HEK293T (cell line): Measurements from ENCODE around the gene RARA.
"Not testable (repeated sequence)": the region's sequence is repeated elsewhere in the genome, so short reads cannot be mapped to it uniquely, and the experiment has no call there.

Experiments used
- CTCF ChIA-PET: fragments of 350-600 bp; formaldehyde crosslinking; extraction: SDS; loops from one replicate; lab custom pipeline; 2021; ENCODE audit warnings: antibody characterized with exemption, inconsistent platforms; lab: Yijun Ruan, JAX
- POLR2A ChIA-PET: fragments of 350-600 bp; formaldehyde crosslinking; extraction: SDS; loops from one replicate; lab custom pipeline; 2020; ENCODE audit warnings: antibody characterized with exemption, inconsistent platforms; lab: Yijun Ruan, JAX
- DNase-seq: peaks from one replicate; pipeline ENCODE4 v3.0.0; 2012; ENCODE audit warnings: mixed read lengths; ENCODE audit errors: extremely low spot score
- ARNT ChIP-seq: fragments of 450-650 bp; IDR thresholded peaks from 2 replicates; pipeline ENCODE4 v1.6.1; 2017; ENCODE audit warnings: mild to moderate bottlenecking
- BHLHE40 ChIP-seq: fragments of 450-650 bp; IDR thresholded peaks from 2 replicates; pipeline ENCODE4 v1.6.1; 2016; ENCODE audit warnings: mild to moderate bottlenecking, moderate library complexity, borderline replicate concordance
- CTBP1 ChIP-seq: fragments of 450-650 bp; IDR thresholded peaks from 2 replicates; pipeline ENCODE4 v1.6.1; 2016; ENCODE audit warnings: borderline replicate concordance
- ELF4 ChIP-seq: fragments of 450-650 bp; IDR thresholded peaks from 2 replicates; pipeline ENCODE4 v1.6.1; 2017; ENCODE audit warnings: antibody characterized with exemption
- FOXA1 ChIP-seq: fragments of 450-650 bp; IDR thresholded peaks from 2 replicates; pipeline ENCODE4 v1.6.1; 2016; ENCODE audit warnings: mild to moderate bottlenecking
- FOXK2 ChIP-seq: fragments of 450-650 bp; IDR thresholded peaks from 2 replicates; pipeline ENCODE4 v1.6.1; 2016; ENCODE audit warnings: mild to moderate bottlenecking
- FOXM1 ChIP-seq: fragments of 450-650 bp; IDR thresholded peaks from 2 replicates; pipeline ENCODE4 v1.6.1; 2017; ENCODE audit warnings: mild to moderate bottlenecking, borderline replicate concordance
- HDGF ChIP-seq: fragments of 450-650 bp; IDR thresholded peaks from 2 replicates; pipeline ENCODE4 v1.6.1; 2017; ENCODE audit warnings: antibody characterized with exemption, borderline replicate concordance
- L3MBTL2 ChIP-seq: fragments of 450-650 bp; conservative IDR thresholded peaks from 2 replicates; pipeline ENCODE4 v1.6.1; 2016; ENCODE audit warnings: mild to moderate bottlenecking
- LEF1 ChIP-seq: fragments of 450-650 bp; IDR thresholded peaks from 2 replicates; pipeline ENCODE4 v1.6.1; 2017; ENCODE audit warnings: mild to moderate bottlenecking, borderline replicate concordance
- NFRKB ChIP-seq: fragments of 450-650 bp; IDR thresholded peaks from 2 replicates; pipeline ENCODE4 v1.6.1; 2016; ENCODE audit warnings: mild to moderate bottlenecking, moderate library complexity
- PKNOX1 ChIP-seq: fragments of 450-650 bp; IDR thresholded peaks from 2 replicates; pipeline ENCODE4 v1.6.1; 2016
- SP1 ChIP-seq: fragments of 450-650 bp; IDR thresholded peaks from 2 replicates; pipeline ENCODE4 v1.6.1; 2017
- SUZ12 ChIP-seq: fragments of 450-650 bp; IDR thresholded peaks from 2 replicates; pipeline ENCODE4 v1.6.1; 2016; ENCODE audit warnings: mild to moderate bottlenecking
- TARDBP ChIP-seq: fragments of 450-650 bp; IDR thresholded peaks from 2 replicates; pipeline ENCODE4 v1.6.1; 2016
- ZNF384 ChIP-seq: fragments of 450-650 bp; IDR thresholded peaks from 2 replicates; pipeline ENCODE4 v1.6.1; 2016

The RARA gene

GRCh38 chr17:40374821-40375498 lies 66.0 kb downstream of the RARA start:
- POLR2A ChIA-PET = interaction anchor here (1.3 to 2.4 kb wide), 2 partner anchors 13 to 43 kb away, joined by 8 read pairs; partner anchors contain the start of gene TOP2A
- TF ChIP-seq SUZ12 = no peak
- no peak for TF ChIP-seq NFRKB
- no peak for TF ChIP-seq HDGF
- no peak for TF ChIP-seq BHLHE40
- TF ChIP-seq FOXA1 = no peak
- TF ChIP-seq TARDBP = no peak
- no peak for TF ChIP-seq LEF1
- 0 out of 2 replicates have a peak, but pooled peaks have one; percentile 36 for TF ChIP-seq PKNOX1
- CTCF ChIA-PET = interaction anchor here (0.6 to 0.8 kb wide), 2 partner anchors 101 to 185 kb away, joined by 3 to 6 read pairs; no protein-coding TSS in a partner anchor
- DNase-seq = no peak

- ChIA-PET CTCF (interaction anchor here (0.7 kb wide), 1 partner anchor 160 kb away, joined by 3 read pairs; no protein-coding TSS in a partner anchor), POLR2A (interaction anchor here (1.3 to 2.4 kb wide), 2 partner anchors 13 to 42 kb away, joined by 8 read pairs; partner anchors contain the start of gene TOP2A)
- not testable (repeated sequence) for DNase-seq
These were observed 66.8 kb downstream of the RARA start for GRCh38 chr17:40375786-40376185.

GRCh38 chr17:40376541-40376940 lies 67.6 kb downstream of the RARA start:
- CTCF ChIA-PET = interaction anchor here (0.7 to 0.8 kb wide), 2 partner anchors 157 to 160 kb away, joined by 3 read pairs; no protein-coding TSS in a partner anchor
- POLR2A ChIA-PET = interaction anchor here (0.9 to 2.4 kb wide), 2 partner anchors 14 to 41 kb away, joined by 3 to 8 read pairs; partner anchors contain the start of gene TOP2A
- DNase-seq = not testable (repeated sequence)

- ChIA-PET CTCF (no interaction called here), POLR2A (no interaction called here)
- DNase-seq = no peak
- no peak for TF ChIP-seq SP1
- no peak for TF ChIP-seq L3MBTL2
- TF ChIP-seq NFRKB = no peak
- TF ChIP-seq PKNOX1 = no peak
- TF ChIP-seq FOXM1 = no peak
- TF ChIP-seq SUZ12 = no peak
- TF ChIP-seq HDGF = no peak
- TF ChIP-seq BHLHE40 = no peak
- TF ChIP-seq FOXA1 = no peak
These were observed 68.9 kb downstream of the RARA start for GRCh38 chr17:40377832-40378231.

- POLR2A ChIA-PET = no interaction called here
- DNase-seq = no peak
- CTCF ChIA-PET = no interaction called here
- no peak for TF ChIP-seq FOXK2
- TF ChIP-seq HDGF = no peak
- no peak for TF ChIP-seq SP1
- TF ChIP-seq PKNOX1 = no peak
- TF ChIP-seq ARNT = no peak
- TF ChIP-seq FOXA1 = no peak
- no peak for TF ChIP-seq CTBP1
- no peak for TF ChIP-seq ZNF384
- no peak for TF ChIP-seq LEF1
- no peak for TF ChIP-seq ELF4
- TF ChIP-seq BHLHE40 = no peak
- TF ChIP-seq TARDBP = no peak
- TF ChIP-seq L3MBTL2 = no peak
- TF ChIP-seq NFRKB = no peak
These were observed 70.0 kb downstream of the RARA start for GRCh38 chr17:40378966-40379365.

- DNase-seq = no peak
- POLR2A ChIA-PET = interaction anchor here (1.5 to 2.4 kb wide), 2 partner anchors 11 to 35 kb away, joined by 3 to 10 read pairs; partner anchors contain the start of gene TOP2A
- CTCF ChIA-PET = interaction anchor here (0.7 kb wide), 1 partner anchor 17 kb away, joined by 3 read pairs; no protein-coding TSS in a partner anchor
- TF ChIP-seq PKNOX1 (no peak), SUZ12 (no peak), CTBP1 (no peak), ELF4 (no peak), FOXK2 (no peak), LEF1 (no peak), FOXM1 (no peak), HDGF (no peak), SP1 (no peak), NFRKB (no peak)
These were observed 73.3 kb downstream of the RARA start for GRCh38 chr17:40382251-40382650.

- not testable (repeated sequence) for DNase-seq
- ChIA-PET CTCF (interaction anchor here (0.6 to 0.7 kb wide), 2 partner anchors 102 to 146 kb away, joined by 3 read pairs; no protein-coding TSS in a partner anchor), POLR2A (interaction anchor here (0.6 to 1.1 kb wide), 4 partner anchors 17 to 31 kb away, joined by 3 to 5 read pairs (median 4); partner anchors contain the start of gene TOP2A)
These were observed 77.6 kb downstream of the RARA start for GRCh38 chr17:40386555-40386954.
